Stimulated activated CD4-positive, alpha-beta T cell treated with anti-CD3 and anti-CD28 coated beads, Interleukin-4, amount 100 ng/mL, for 24 hours (primary cell): ENCODE data around the gene CELF2.

Experiments
- DNase-seq: peaks from one replicate; pipeline ENCODE4 v3.0.0-alpha.2; 2020

The CELF2 gene

DNA sequence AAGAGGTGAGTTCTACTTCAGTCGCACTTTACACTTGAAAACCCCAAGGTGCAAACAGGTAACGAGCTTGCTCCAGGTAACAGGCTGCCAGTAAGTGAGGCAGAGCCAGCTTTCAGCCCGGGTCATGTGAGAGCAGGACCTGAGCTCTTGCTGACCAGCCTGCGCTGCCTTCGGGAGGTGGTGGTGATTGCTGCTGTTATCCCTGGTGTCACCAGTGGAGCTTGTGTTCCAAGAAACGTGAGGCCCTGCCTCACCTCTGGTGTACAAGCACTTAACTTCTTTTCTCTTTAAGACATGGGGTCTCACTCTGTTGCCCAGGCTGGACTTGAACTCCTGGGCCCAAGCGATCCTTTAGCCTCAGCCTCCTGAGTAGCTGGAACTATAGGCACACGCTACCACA lies 265.0 kb downstream of the CELF2 start:
- DNase-seq, result no peak

DNA sequence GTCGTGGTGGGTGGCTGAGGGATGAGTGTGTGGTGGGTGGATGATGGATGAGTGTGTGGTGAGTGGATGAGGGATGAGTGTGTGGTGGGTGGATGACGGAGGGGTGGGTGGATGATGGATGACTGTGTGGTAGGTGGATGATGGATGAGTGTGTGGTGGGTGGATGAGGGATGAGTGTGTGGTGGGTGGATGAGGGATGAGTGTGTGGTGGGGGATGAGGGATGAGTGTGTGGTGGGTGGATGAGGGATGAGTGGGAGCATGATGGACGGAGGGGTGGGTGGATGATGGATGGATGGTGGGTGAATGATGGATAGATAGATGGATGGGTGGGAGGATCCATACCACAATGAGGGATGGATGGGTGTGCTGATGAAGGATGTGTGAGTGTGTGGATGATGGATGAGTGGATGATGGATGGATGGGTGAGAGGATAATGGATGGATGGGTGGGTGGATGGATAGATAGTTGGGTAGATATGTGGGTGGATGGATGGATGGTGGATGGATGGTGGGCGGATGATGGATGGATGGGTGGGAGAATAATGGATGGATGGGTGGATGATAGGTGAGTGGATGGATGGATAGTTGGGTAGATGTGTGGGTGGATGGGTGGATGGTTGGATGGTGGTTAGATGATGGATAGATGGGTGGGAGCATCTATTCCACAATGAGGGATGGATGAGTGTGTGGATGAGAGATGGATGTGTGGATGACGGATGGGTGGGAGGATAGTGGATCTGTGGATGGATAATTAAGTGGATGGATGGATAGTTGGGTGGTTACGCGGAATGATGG lies 266.8 kb downstream of the CELF2 start:
- no peak for DNase-seq

DNA sequence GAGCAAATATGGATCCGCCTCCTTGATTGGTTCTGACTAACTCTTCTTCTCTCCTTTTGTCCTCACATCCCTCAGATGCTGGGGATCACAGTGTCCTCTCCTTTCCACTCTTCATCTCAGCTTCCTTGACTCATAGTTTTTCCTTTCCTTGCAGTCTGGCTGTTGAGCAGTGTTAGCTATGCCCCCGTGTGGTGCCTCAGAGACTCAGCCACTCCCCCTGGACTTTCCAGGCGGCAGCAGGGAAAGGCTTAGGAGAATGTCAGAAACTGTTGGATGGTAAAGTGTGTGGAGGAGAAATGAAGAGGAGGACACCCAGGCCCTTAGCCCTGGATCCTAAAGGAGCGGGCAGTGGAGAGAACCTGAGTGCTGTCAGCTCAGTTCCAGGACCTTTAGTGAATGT lies 267.5 kb downstream of the CELF2 start:
- DNase-seq, result no peak

DNA sequence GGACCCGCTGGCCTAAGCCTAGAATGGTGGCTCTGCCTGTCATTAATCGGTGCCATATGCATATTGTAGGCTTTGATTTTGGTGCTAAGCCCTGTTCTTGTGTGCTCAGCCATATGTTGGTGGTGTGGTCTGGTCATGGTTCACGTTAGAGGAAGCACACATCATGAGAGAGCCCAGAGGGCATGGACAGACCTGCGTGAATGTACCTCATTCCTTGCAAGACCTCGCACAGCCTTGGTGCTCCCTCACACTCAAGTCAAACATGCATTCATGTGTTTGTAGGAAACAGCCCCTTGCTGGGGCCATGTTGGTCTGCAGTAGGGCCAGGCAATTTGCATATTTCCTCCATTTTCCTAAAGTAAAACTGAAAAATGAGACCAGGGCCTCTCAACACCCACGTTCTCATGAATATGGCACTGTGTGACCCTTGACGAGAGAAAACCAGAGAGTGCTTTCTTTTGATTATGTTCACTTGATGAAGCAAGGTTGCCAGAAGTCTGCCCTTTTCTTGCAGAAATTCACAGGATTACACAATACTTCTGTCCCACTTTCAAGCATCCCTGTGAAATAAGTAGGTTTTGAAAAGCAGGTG lies 268.7 kb downstream of the CELF2 start:
- no peak for DNase-seq

DNA sequence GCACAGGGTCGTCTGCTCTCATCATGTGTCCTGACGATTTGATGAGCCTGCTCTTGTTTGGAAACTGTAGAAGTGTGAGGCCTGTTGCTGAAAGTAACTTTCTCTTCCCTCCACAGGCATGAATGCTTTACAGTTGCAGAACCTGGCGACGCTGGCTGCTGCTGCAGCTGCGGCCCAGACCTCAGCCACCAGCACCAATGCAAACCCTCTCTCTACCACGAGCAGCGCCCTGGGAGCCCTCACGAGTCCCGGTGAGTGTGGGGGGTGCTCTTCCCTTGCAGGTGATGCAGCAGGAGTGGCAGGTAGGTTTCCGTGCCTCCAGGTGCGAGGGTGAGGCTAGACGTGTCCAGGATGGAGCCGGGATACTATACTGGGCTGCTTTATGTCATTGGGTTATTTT lies 270.6 kb downstream of the CELF2 start:
- no peak for DNase-seq

DNA sequence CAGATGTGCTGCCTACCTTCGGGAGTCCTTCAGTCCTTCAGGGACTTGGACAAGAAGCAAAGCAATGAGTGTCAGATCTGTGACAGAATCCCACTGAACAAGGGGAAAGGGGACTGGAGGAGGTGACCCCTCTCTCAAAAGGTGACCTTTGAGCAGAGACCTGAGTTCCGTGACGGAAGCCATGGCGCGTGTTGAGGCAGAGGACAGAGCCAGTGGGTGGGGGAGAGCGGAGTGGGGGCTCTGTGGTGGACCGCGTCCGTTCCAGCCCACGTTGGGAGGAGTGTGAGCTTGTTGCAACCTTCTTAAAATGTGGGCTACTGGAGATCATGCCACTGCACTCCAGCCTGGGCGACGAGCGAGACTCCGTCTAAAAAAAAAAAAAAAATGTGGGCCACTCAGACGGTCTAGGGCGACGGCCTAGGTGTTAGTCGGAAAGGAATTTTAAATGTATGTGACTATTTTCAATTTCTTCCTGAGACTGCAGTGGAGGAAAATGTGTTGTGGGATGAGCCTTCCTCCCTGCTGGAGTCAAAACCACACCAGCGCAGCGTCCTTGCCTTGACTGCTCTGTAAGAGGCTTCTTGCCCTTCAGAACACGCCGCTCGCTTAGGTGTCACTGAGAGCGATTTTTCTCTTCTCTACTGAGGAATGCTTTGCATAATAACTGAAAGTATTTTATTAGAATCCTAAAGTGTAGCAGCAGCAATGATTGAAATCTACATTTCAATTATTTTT lies 272.7 kb downstream of the CELF2 start:
- no peak for DNase-seq

DNA sequence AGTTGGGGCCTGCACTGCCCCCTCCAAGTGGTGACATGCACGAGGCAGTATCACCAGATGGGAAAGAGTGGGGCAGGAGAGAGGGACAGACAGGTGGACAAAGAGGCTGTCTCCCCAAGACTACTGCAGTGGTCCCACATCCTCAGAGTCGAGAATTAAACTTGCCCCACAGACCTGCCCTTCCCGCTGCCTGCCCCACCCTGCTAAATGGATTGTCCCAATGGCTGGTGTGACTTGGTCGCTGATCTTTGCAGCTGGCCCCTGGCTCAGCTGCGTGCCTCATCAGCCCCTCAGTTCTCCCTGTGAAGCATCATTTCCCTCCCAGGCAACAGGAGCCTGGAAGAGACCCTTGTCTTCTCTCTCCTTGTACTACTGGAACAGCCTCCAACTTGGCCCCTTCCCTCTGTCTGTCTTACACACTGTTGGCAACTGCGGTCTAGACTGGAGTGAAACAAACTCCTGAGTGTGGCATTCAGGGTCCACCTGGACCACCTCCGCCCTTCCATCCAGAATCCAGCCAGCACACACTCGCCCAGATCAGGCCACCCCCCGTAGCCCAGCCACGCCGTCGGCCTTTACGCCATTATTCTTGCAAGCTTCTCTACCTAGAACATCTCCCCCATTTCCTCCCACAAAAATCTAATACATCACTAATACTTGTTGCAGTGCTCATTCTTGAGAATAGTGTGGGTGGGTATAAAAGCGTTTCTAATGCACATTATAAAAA lies 275.1 kb downstream of the CELF2 start:
- no peak for DNase-seq

DNA sequence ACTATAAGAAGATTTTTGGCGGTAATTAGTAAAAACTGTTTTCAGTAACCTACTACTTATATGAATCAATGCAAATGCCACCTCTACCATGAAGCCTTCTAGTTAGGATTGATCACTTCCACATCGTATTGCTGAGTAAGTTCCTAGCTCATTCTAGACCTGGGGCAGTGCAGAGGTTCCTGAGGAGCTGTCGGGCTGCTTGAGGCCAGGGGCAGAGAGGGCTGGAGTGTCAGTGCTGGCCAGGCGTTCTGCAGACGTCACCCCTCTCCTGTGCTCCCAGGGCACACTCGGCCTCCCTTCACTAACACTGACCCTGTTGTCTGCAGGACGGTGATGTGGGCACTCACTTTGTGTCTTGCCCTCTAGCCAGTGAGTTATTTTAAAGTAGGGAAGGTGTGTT lies 275.7 kb downstream of the CELF2 start:
- DNase-seq, result no peak

DNA sequence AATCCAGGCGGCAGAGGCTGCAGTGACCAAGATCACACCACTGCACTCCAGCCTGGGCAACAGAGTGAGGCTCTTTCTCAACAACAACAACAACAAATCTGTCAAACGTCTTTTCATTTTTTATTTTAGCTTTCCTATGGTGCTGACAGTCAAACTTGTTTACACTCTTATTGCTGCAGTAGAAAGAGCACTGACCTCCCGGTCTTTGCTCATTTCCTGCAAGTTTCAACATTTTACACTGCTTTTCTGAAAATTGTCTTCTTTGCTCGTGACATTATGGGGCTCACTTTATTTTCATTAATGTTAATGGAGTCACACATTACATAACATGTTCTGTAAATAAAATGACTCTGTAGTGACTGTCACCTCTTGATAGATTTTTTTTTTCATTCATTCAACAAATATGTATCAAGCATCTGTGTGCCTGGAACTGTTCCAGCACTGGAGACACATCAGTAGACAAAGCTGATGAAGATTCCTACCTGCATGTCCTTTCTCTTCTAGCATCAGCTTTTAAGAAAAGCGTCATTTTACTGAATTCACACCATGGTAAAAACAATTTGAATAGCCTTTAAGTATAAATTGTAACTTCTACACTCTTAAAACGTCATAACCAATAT lies 277.3 kb downstream of the CELF2 start:
- no peak for DNase-seq

DNA sequence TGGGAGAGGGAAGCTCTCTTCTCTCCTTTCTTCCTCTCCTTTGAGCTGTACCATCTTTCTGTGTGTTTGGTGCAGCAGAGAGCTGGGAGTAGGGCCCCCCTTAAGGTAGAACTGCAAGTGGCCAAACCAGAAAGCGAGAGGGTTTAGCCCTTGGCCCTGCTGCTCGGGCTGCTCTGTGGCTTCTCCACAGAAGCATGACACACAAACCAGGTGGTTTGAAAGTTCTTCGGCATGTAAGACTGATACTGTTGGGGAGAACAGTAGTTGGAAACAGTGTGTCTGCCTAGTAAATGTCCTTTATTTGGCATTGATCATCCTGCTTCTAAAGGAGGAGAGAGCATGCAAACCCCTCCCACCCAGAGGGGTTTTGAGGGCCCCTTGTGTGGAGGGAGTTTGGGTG lies 277.8 kb downstream of the CELF2 start:
- DNase-seq, result no peak

DNA sequence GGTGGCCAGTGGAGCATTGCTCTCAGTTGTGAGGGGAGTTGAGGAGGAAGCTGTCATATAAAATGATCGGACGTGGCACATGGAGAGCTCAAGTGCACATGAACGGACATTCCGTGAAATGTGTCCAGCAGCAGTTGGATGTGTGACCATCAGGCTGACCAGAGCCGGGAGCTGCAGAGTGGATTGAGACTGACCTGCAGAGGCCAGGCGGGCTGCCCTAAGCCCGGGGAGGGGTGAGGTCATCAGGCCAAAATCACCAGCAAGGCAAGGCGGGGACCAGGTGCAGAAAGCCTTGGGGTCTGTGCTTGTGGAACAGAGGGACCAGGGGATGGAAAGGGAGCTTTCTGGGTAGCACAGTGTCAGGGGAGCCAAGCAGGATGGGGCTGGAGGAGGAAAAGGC lies 279.5 kb downstream of the CELF2 start:
- no peak for DNase-seq

DNA sequence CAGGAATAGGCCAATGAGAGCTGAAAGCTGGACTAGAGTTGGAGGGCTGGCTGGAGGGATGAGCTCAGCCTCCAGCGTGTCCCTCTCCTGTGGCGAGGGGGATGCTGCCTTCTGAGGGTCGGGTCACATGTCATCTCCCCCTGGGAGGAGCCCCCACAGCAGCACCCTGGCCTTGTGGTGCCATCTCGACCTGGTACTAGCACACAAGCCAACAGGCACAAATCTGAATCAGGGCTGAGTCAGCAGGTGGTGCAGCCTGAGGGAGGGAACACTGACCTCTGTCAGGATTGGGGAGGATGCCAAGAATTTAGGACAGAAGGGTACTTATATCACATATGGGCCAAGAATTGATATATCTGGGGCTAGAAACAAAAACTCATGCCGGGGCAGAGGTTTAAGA lies 280.4 kb downstream of the CELF2 start:
- no peak for DNase-seq

DNA sequence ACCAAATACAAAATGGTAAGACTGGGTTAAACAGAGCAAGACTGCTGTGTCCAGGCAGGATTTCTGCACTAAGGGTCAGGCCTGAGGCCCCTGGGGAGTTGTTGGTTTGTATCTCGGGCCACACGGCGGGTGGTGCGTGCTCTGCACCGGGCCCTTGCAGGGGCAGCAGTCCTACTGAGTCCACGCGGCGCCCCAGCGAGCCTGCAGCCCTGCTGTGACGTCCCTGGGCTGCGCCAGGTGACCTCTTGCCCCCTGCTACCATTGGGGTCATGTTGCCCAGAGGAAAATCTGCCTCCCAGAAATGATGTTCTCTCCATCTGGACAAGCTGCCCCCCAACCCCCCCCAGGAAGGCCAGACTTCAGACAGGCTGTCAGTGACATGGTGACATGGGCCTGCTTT lies 281.5 kb downstream of the CELF2 start:
- DNase-seq, result no peak

DNA sequence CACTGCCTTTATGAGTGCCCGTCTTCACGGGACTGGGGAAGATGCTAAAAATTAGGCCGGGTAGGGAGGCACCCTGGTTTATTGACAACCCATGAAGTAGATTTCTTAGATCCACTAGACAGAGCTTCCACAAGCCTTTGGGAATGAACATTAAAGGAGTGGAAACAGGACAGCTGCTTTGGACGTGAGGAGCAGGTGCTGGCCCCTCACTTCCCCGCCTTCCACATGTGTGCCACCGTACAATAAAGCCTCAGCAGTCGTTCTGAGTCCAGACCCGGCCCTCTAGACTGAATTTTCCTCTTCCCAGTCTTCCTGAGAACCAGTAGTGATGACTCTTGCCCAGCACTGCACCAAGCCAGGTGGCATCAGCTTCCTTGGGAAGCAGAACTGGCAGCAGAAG lies 282.4 kb downstream of the CELF2 start:
- DNase-seq, result no peak

DNA sequence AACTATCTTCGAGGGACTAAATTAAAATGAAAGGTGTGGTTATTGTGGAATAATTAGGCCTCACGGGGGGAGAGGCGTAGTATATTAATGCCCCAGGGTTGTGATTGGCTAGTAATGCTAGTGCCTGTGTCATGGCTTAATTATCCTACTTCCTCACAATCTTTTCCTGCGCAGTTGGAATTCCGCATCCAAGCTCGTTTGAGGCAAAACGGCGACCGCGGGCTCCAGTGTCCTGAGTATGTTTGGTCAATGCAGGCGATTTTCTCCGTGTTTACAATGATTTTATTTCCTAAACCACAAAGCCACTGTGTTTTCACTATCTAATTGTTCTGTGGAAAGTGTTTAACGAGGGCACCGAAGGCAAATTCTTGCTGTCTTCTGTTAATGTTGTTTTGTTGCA lies 282.9 kb downstream of the CELF2 start:
- DNase-seq, result no peak

DNA sequence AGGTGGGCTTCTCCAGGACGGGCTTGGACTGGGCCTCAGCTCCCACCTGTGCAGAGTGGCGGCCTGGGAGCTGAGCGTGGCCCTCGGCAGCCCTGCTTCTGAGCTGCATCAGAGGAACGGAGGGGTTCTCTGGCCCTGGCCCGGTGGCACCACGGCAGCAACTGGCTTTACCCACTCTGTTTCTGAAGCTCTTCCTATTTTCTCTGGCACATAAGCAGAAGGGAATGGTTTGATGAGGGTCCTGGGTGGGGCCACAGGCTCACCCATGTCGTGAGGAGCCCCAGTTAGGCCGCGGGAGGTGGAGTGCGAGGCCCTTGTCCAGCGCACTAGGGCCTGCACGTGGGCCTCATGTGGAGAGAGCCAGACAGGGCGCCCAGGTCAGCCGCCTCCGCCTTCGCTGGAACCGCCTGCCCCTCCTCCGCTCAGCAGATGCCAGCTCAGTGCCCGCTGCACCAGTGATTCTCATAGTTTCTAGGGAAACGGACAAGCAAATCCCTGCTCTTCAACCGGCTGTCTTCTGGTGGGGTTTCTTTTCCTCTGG lies 284.0 kb downstream of the CELF2 start:
- DNase-seq, result no peak

DNA sequence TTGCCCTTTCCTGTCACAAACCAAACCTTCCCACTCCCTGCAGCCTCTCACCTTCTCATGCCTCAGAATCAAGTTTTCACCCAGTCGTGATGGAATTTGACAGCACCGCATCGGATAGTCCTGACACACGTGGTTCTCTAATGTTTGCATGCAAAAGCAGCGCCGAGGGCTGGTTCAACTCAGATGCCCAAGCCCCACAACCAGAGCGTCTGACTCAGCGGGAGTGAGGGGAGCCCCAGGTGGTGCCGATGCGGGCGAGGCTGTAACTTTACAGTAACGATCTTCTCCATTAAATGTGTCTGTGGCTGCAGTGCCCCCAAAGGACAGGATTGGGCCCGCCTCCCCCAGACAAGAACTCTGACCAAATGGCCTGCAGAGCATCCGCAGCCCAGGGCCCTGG lies 284.5 kb downstream of the CELF2 start:
- DNase-seq, result no peak

DNA sequence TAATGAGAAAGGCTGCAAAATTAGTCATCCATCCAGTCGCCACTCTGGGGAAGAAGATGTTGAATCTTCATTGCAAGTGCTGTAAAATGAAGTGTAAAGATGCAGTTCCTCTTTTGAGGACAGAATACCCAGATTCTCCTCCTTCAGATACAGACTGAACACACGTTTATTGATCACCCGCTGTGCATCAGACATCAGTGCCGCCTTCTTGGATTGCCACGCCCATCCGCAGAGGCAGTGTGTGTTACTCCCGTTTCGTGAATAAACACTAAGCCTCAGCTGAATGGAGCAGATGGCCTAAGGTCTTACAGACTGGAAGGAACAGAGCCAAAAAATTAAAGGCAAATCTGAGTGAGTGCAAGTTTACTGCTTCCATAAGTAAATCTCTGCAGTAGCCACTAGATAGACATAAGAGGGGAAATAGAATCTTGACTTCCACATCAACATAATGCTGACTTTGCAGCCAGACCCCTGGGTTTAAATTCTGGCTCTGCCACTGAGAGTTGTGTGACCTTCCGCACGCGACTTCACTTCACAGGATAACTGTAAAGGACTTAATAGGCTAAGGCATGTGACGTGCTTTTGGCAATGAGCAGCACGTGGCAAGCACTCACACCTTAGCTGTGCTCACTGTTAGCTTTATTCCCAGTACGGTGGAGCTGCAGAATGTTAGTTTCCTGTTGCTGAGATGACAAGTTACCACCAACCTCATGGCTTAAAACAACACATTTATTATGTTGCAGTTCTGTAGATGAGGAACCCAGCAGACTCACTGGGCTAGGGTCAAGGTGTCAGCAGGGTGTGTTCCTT lies 285.9 kb downstream of the CELF2 start:
- no peak for DNase-seq

DNA sequence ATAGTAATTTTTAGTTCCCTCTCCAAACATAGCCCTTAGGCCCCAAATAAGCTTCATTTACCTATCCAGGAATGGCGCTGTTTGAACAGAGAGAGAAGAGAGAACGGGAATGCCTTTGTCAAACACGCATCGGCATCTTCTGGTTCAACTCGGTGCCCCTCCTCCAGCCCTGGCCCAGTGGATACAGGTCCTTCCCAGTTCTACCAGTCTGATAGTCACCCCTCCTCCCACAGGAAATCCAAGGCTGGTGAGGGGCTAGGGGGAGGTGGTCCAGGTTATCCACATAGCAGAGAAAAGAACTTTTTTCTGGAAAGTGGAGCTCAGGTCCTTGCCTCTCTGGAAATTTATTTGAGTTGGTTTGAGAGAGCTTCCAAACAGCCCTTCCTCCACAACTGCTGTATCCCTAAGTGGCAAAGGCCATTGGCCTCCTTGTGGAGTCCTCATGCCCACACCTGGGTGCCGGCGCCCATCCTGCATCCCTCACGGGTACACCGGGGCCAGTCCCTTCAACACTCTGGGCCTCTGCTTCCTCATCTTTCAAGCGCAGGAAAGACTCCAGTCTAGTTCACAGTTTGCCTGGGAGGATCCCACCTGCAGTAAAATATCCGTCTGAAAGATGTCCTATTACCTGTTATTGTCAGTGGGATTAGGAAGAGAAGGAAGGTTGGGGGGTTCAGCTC lies 287.4 kb downstream of the CELF2 start:
- DNase-seq, result no peak

DNA sequence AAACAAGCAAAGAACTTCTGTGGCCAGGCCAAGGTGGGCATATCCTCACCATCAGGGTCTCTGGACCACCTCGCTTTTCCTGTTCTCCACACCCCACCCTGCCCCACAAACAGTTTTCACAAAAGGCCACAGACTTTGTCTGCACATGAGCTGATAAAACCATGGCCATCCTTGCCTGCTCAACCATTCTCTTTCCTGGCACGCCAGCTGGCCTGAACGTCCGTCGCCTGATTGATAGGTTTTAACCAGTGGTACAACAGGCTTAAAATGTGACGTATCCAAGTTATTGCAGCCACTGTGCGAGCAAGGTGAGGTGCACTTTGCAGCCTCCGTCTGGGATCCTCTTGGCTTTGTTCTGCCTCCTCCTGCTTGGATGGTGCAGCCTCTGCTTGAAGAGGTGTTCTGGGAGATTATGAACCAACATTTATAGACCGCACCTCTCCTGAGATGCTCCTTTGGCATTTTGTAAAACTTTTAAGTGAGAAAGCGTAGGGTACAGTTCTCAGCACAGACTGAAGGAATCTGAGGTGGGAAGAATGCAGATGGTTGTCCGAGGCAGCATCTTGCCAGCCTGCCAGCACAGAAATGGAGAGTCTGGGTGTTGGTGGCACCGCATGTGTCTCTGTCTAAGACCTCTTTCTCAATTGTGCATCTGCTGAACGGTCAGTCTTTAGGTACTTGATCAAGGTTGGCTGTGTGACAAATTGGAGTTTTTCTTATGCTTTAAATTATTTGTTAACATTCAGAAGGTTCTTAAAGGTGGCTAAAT lies 288.3 kb downstream of the CELF2 start:
- DNase-seq, result no peak

DNA sequence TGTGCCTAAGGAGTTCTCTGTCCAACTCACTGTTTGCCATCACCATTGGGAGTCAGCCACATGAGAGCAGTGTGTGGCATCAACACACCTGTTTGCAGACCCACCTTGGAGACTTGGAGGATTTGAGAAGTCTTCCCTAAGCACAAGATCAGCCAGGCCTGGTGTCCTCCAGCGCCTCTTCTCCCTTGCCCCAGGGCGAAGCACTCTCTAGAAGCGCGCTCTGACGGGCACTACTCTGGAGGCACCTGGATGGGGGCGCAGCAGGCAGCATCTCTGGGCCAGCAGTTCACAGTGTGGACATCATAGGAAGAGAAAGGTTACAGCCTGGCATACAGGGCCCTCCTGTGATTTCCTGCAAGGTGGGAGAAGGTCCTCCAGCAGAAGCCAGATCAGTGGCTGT lies 289.3 kb downstream of the CELF2 start:
- no peak for DNase-seq
